PC-9 (cell line): ENCODE measurements around the gene IL32. TPM values are rescaled to one million over a fixed set of nuclear protein-coding genes. Genes with fewer than 3 reads are reported as not detected.

ENCODE experiments used
- BruUV-seq: library from RNA; stranded (reverse); fragments of 400-500 nt; replicated peaks from 2 replicates; lab custom pipeline; 2021; lab: Mats Ljungman, UMichigan
- CTCF ChIA-PET: fragments of 300-600 bp; sonication (Branson Sonifier 250); formaldehyde crosslinking; loops from one replicate; lab custom pipeline; 2022; ENCODE audit warnings: antibody characterized with exemption; lab: Charles Lee
- POLR2A ChIA-PET: fragments of 300-600 bp; sonication (Branson Sonifier 250); formaldehyde crosslinking; loops from one replicate; lab custom pipeline; 2022; ENCODE audit warnings: antibody characterized with exemption; ENCODE audit not compliant: unreplicated experiment; lab: Charles Lee
- DNase-seq, 2 experiments: peaks; one replicate each; pipeline versions ENCODE4 v3.0.0 to v3.0.0-alpha.2; 2015 to 2022; ENCODE audit warnings: mixed read lengths in 1 of 2
- H2AFZ ChIP-seq: fragments of 200-600 bp; sonication (generic); 2 replicates; pipeline ENCODE4 v1.8.1; 2017; ENCODE audit warnings: antibody characterized with exemption
- H3F3A ChIP-seq: fragments of 200-600 bp; sonication (generic); 2 replicates; pipeline ENCODE4 v1.8.1; 2017; ENCODE audit warnings: antibody characterized with exemption, mild to moderate bottlenecking, low read depth; ENCODE audit not compliant: insufficient read depth
- H3K27ac ChIP-seq: fragments of 200-600 bp; sonication (generic); 2 replicates; pipeline ENCODE4 v1.6.1; 2016; ENCODE audit warnings: mixed run types
- H3K27me3 ChIP-seq: fragments of 200-600 bp; sonication (generic); 2 replicates; pipeline ENCODE4 v1.6.1; 2016; ENCODE audit warnings: low read depth, mixed run types; ENCODE audit not compliant: insufficient read depth
- H3K36me3 ChIP-seq: fragments of 200-600 bp; sonication (generic); 2 replicates; pipeline ENCODE4 v1.6.1; 2016; ENCODE audit warnings: low read depth, mixed run types
- H3K4me1 ChIP-seq: fragments of 200-600 bp; sonication (generic); replicated peaks from 2 replicates; pipeline ENCODE4 v1.6.1; 2016; ENCODE audit warnings: mixed run types; ENCODE audit not compliant: insufficient read depth
- H3K4me2 ChIP-seq: fragments of 200-600 bp; sonication (generic); 2 replicates; pipeline ENCODE4 v1.6.1; 2017; ENCODE audit warnings: mixed run types
- H3K4me3 ChIP-seq: fragments of 200-600 bp; sonication (generic); 2 replicates; pipeline ENCODE4 v1.6.1; 2016; ENCODE audit warnings: mixed run types
- H3K79me2 ChIP-seq: fragments of 200-600 bp; sonication (generic); 2 replicates; pipeline ENCODE4 v1.6.1; 2017; ENCODE audit warnings: low read depth, mixed run types
- H3K9me2 ChIP-seq: fragments of 200-600 bp; sonication (generic); 2 replicates; pipeline ENCODE4 v1.8.1; 2017; ENCODE audit warnings: mild to moderate bottlenecking; ENCODE audit not compliant: insufficient read depth
- H3K9me3 ChIP-seq: fragments of 200-600 bp; sonication (generic); 2 replicates; pipeline ENCODE4 v1.8.1; 2016; ENCODE audit warnings: low read depth; ENCODE audit not compliant: insufficient read depth
- H4K20me1 ChIP-seq: fragments of 200-600 bp; sonication (generic); 2 replicates; pipeline ENCODE4 v1.8.1; 2017; ENCODE audit not compliant: insufficient read depth
- CTCF ChIP-seq: fragments of 200-600 bp; sonication (generic); conservative IDR thresholded peaks from 2 replicates; pipeline ENCODE4 v1.6.1; 2017; ENCODE audit warnings: mixed run types, antibody characterized with exemption, mild to moderate bottlenecking, moderate library complexity
- EZH2 ChIP-seq: fragments of 200-600 bp; sonication (generic); IDR thresholded peaks from 2 replicates; pipeline ENCODE4 v1.8.0; 2017; ENCODE audit warnings: antibody characterized with exemption, low read depth
- intact Hi-C: fragments of 100-400 bp; cut with micrococcal nuclease; formaldehyde crosslinking; loops from one replicate; pipeline ENCODE4 v1.10.0; 2022; ENCODE audit not compliant: unreplicated experiment
- total RNA-seq: library from RNA; stranded (reverse); gene quantifications from 2 replicates; pipeline ENCODE4 v1.2.3, GENCODE V29; 2021

The IL32 gene
- total RNA-seq, 1 experiment from 2014 or later: 2.2 TPM

GRCh38 chr16:3112058-3112880, 46.8 kb downstream of the IL32 start, which contains the start of gene ZNF205:
Gene ZNF205, plus strand, starts transcription at chr16:3112586. Its CDS starts 845 bp downstream, at chr16:3113431.
- Histone ChIP-seq H3K27ac (no peak within 1 kb of the TSS), H4K20me1 (no peaks in the 10 kb centered on the region), H3K9me3 (no peaks in the 10 kb centered on the region), H3K4me2 (peak within 1 kb of the TSS; percentile 99), H3K36me3 (no peaks in the 10 kb centered on the region), H3K4me3 (peak within 1 kb of the TSS; percentile 72), H3K27me3 (no peaks in the 10 kb centered on the region), H2AFZ (peak within 1 kb of the TSS; percentile 92), H3K9me2 (no peaks in the 10 kb centered on the region), H3F3A (peaks cover 9% of the 10 kb centered on the region; the same call in 1 of the 2 replicates), H3K79me2 (peaks cover 18% of the 10 kb centered on the region), H3K4me1 (peaks cover 16% of the 10 kb centered on the region)
- no TSS peak for BruUV-seq
- POLR2A ChIA-PET: interaction anchor here (0.6 to 0.9 kb wide), 2 partner anchors 92 to 120 kb away, joined by 3 to 8 read pairs; partner anchors contain the start of gene TNFRSF12A
- no peak for TF ChIP-seq EZH2
- TF ChIP-seq CTCF: no peak
- CTCF ChIA-PET: interaction anchor here (1.0 to 1.1 kb wide), 2 partner anchors 54 to 84 kb away, joined by 3 to 10 read pairs; no protein-coding TSS in a partner anchor
- intact Hi-C loops: loop anchor here (1.0 kb wide), 1 partner anchor 53 kb away; no protein-coding TSS in a partner anchor
- peak; percentile 79 to 87 for DNase-seq

- H3K79me2 ChIP-seq: peaks cover 18% of the 10 kb centered on the region
- no peaks in the 10 kb centered on the region for H3K9me2 ChIP-seq
- no TSS peak for BruUV-seq
- intact Hi-C loops: loop anchor here (1.0 kb wide), 1 partner anchor 54 kb away; no protein-coding TSS in a partner anchor
- CTCF ChIA-PET: interaction anchor here (1.0 to 1.1 kb wide), 2 partner anchors 54 to 85 kb away, joined by 3 to 10 read pairs; no protein-coding TSS in a partner anchor
- TF ChIP-seq EZH2 (no peak), CTCF (no peak)
- DNase-seq: no peak
- POLR2A ChIA-PET: interaction anchor here (0.6 to 0.9 kb wide), 2 partner anchors 93 to 121 kb away, joined by 3 to 8 read pairs; partner anchors contain the start of gene TNFRSF12A
- H3K4me2 ChIP-seq: peak overlapping the region; percentile 99
- H3K4me3 ChIP-seq: peak overlapping the region; percentile 72
- H3K9me3 ChIP-seq: no peaks in the 10 kb centered on the region
- no peaks in the 10 kb centered on the region for H4K20me1 ChIP-seq
- H3K27me3 ChIP-seq: no peaks in the 10 kb centered on the region
- H2AFZ ChIP-seq: peak overlapping the region; percentile 92
- H3K27ac ChIP-seq: no peak overlapping the region
- no peaks in the 10 kb centered on the region for H3K36me3 ChIP-seq
- H3K4me1 ChIP-seq: peaks cover 14% of the 10 kb centered on the region
- peaks cover 9% of the 10 kb centered on the region; the same call in 1 of the 2 replicates for H3F3A ChIP-seq
Observed at GRCh38 chr16:3112881-3113574, 47.6 kb downstream of the IL32 start.
